Endometrium (tissue), 2 donors: ENCODE measurements around the gene CYSTM1.
"Not testable (repeated sequence)": the region's sequence is repeated elsewhere in the genome, so short reads cannot be mapped to it uniquely, and the experiment has no call there.

Experiments
- FAIRE-seq: peaks from 2 replicates; lab custom pipeline; 2012; peaks lifted over from hg19 to GRCh38; lab: Jason Lieb, UNC
- donor health status: control.
- donor health status: control.

CYSTM1 gene

DNA sequence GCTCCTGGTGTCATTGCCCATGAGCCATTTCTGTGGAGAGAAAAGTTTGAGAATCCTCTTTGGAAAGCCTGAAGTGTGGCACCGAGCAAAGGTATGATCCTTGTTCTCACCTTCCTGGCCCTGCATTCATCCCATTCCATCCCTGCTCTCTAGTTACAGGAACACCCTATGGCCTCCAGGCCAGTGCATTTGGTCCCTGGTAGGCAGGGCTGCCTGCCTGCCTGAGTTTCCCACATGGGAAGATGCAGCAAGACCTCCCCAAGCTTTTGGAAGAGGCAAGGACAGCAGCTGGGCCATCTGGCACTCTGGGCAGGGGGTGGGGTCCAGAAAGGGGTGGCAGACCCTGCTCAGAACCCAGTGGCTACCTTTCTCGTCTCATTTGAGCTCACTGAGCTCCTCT, 24.8 kb upstream of the CYSTM1 start:
- FAIRE-seq = no peak

DNA sequence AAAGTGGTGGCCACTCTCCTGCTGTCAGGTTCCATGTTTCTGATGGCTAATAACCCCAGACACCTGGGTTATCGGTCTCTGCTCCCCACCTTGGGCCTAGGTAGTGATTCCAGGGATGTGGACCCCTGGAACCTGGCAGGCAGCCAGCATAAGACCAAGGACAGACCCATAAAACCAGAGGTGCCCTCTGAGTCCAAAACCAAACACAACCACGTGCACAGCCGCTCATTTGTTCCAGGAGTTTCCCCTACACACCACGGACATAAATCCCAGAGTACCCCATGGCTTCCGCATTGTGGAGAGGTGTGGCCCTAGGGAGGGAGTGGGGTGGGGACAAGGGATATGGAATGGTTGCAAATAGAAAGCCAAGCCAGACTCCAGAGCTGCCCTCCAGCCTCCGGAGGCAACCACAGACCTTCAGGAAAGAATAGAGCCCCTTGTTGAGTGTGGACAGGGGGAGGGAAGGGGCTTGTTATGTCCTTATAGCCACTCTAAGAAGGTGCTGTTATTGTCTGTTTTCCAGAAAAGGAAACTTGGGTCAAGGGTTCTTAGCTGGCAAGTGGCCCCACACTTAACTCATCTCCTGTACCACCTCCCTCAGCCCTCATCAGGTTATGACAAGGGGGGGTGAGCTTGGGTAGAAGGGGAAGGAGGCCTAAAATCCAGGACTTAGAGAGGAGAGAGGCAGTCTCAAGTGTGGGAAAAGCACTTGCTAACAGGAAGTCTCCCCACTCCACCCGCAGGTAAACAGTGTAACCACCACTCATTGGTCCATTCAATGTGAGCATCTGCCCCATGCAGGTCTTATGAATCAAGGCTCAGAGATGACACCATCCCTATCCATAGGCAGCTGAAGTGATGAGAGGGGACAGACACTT, 23.6 kb upstream of the CYSTM1 start:
- no peak for FAIRE-seq

DNA sequence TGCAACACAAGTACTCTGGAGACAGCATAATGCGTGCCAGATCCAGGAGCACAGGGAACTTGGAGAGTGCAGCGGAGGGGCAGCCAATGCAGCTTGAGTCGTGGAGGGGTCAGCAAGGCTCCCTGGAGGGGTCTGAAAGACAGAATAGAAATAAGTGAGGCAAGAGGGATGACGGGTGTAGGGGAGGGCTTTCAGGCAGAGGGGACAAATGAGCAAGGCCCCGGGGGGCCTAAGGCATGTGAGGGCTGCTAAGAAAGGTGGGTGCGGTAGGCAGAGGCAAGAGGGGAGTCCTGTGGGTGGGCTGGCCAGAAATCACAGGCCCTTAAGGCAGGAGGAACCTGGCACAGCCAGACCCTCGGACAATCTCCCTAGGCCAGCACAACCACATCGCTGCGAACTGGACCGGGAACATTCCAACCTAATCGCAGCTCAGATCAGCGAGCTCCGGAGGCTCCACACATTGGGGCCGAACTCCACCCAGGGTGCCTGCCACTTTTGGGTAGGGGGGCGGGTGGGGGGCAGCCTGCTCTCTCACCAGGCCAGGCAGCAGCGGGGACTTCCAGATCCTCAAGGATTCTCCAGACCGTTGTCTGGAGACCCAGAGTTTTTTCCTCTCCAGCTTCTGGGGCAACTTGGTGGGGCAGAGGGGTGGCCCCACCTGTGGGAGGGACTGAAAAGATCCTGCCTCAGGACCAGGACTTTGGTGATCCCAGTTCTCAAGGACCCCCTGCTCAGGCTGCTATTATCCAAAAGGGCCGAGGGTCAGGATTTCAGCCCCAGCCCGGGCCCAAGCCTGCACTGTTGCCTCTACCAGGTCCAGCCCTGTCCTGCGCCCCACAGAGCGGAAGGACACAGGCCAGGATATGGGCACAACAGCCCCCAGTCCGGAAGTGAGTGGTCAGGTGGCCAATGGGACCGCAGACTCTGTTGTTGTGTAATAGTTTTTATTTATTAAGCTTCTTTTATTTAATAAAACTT, 22.7 kb upstream of the CYSTM1 start:
- no peak for FAIRE-seq

GRCh38 chr5:140153255-140153654, 21.7 kb upstream of the CYSTM1 start:
- FAIRE-seq = no peak

DNA sequence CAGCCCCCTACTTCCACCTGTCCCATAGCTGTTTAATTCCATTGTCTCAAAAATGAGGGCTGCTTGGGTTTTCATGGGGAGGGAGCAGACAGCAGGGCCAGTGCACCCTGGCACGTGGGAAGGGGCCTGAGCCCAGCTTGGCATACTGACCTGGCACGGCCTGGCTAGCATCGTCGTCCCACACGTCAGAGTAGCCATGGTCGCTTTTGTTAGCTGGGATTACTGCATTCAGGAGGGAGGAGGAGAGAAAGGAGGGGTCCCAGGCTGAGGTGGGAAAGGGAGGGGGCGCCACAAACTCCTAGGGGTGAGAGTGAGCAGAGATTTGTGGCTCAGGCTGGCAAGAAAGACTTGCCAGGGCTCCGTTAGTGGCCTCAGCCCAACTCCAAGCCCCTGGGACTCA, 21.1 kb upstream of the CYSTM1 start:
- no peak for FAIRE-seq

- not testable (repeated sequence) for FAIRE-seq
Measured at GRCh38 chr5:140154710-140155381, 20.1 kb upstream of the CYSTM1 start.

- no peak for FAIRE-seq
Measured at GRCh38 chr5:140157032-140157781, 17.8 kb upstream of the CYSTM1 start.

GRCh38 chr5:140159014-140159927, 15.7 kb upstream of the CYSTM1 start:
- FAIRE-seq = no peak

GRCh38 chr5:140162275-140162674, 12.7 kb upstream of the CYSTM1 start:
- FAIRE-seq = no peak

- FAIRE-seq = no peak
Measured at GRCh38 chr5:140162781-140163180, 12.2 kb upstream of the CYSTM1 start.

DNA sequence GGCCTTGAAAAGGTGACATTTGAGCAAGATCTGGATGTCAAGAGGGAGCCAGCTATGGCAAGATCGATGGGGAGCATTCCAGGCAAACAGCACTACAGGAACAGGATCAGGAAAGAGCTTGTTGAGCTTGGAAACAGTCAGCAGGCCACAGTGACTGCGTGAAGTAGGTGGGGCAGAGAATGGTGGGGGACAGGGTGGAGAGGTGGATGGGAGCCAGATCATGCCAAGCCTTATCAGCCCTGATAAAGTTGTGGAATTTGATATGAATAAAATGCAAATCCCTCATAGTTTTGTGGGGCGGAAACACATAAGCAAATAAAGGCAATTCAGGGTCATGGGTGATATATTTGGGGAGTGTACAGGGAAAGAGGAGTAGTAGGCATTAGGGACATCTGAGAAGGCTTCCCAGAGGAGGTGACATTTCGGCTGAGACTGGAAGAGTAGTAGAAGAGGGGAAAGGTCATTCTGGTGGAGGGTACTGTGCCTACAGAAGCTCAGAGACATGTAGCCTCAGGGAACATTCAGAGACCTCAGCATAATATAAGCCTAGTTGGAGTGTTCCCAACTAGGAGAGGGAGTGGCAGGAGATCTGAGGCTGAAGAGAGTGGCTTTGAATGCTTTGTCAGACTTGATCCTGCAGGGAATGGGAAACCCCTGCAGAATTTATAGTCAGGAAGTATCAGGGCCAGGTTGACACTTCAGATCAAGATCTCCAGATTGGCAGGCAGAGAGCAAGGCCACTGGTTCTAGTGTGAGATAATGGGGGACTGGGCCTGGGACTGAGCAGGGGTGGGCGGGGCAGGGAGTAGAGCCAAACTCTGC, 9.7 kb upstream of the CYSTM1 start:
- no peak for FAIRE-seq

GRCh38 chr5:140165923-140166270, 9.1 kb upstream of the CYSTM1 start:
- no peak for FAIRE-seq

DNA sequence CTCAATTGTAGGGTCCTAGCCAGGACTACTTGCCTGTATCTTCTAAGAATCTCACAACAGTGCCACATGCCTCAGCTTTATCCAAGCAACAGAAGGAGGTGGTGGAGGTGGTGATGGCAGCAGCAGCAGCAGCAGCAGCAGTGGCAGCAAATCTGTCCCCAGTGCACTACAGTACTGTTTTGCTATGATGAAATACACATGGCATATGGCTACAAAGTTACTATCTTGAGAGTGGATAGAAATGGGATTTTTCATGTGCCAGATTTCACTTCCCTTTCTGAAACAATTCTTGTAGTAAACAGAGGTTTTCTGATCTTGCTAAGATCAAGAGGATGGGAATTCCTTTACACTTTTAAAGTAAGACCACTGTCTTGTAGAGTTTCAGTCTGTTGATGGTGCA, 8.1 kb upstream of the CYSTM1 start:
- no peak for FAIRE-seq

DNA sequence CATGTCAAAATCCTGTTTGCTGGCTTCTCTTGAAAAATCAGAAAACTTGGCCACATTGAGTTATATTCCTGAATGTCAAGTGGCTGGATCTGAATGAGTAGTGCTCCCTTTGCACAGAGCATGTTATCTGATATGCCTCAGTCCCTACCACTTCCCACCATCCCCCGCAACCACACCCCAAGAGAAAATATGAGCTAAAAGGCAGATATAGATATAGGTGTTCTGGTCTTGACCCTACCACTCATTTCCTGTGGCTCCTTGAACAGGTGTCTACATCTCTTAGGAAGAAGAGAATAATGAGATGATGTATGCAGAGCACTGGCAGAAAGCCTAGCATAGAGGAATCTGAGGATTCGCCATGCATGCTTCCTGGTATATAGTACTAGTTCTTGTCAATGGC, 6.6 kb upstream of the CYSTM1 start:
- no peak for FAIRE-seq

DNA sequence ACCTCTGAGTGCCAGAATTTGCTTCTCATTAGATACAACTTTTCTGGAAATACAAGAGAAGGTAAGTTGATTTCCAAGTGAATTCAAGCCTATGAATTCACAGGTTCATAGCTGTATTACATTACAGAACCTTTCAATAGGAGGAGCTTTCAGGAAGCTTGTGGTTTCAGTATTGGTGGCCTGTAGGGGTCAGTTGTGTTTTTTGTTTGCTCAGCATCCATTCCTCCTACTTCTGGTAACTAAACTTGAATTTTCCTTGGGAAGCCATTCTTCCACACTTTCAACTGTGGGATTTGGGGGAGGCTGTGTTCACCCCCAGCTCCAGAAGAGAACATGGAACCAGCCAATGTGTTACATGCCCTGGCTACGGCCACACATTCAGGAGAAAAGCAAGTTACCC, 5.6 kb upstream of the CYSTM1 start:
- FAIRE-seq = no peak

- FAIRE-seq = no peak
Measured at GRCh38 chr5:140172483-140172882, 2.5 kb upstream of the CYSTM1 start.

DNA sequence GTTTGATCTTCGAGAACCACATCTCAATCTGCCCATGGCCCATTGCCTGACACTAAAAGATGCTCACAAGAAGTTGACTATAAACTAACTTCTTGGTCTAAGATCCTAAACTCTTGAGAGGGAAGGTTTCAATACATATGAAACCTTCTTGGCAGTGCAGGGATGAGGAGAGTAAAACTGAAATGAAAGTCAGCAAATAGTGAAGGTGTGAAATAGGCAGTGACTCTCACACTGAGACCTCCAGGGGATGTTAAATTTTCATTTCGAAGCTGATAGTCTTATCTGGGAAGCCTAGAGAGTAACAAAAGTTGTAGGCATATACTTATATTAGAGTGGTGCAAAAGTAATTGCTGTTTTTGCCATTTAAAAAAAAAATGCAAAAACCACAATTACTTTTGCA, 974 bp upstream of the CYSTM1 start:
- no peak for FAIRE-seq

- no peak for FAIRE-seq
Measured at GRCh38 chr5:140175367-140176030, 511 bp downstream of the CYSTM1 start.

DNA sequence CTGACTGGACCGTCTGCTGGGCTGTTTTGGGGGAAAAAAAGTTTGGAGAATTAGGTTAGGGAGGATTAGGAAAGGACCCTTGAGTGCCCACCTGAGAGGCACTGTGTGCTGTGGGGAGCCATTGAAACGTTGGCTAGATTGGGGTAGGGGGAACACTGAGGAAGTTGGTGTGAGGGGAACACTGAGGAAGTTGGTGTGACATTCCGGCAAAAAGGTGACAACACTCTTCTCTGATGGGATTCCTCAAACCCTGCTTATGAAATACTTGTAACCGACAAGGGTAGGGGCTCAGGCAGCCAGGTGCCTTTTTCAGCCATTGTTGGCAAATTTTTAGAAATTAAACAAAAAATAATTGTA, 1.0 kb downstream of the CYSTM1 start:
- no peak for FAIRE-seq

DNA sequence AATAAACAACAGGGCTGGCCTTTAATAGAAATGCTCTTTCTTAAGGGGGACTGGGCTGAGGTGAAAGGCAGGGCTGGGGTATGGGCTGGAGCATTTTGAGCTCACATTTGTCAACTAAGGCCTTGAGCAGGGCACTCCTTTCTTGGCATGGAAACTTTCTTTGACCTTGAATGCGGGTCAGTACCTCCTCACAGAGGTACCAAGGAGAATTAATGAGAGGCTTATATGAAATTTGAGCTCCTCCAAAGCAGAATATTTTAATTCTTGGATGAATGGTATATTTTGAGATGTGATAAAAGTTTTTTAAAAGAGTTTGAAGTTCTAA, 3.1 kb downstream of the CYSTM1 start:
- FAIRE-seq = no peak
